ENCODE data around the gene PACS2.
"Not testable (repeated sequence)": the region's sequence is repeated elsewhere in the genome, so short reads cannot be mapped to it uniquely, and the experiment has no call there.

PACS2 gene

DNA sequence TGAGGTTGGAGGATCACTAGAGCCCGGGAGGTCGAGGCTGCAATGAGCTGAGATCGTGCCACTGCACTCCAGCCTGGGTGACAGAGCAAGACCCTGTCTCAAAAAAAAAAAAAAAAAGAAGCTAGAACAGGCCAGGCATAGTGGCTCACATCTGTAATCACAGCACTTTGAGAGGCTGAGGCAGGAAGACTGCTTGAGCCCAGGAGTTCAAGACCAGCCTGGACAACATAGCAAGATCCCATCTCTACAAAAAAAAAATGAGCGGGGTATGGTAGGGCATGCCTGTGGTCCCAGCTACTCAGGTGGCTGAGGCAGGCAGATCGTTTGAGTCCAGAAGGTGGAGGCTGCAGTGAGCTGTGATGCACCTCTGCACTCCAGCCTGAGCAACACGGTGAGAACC, 25.6 kb upstream of the PACS2 start:
- not testable (repeated sequence) for DNase-seq (ENCODE audit: low read depth)

GRCh38 chr14:105290621-105291346, 23.8 kb upstream of the PACS2 start:
- DNase-seq (ENCODE audit: low read depth) = no peak

DNA sequence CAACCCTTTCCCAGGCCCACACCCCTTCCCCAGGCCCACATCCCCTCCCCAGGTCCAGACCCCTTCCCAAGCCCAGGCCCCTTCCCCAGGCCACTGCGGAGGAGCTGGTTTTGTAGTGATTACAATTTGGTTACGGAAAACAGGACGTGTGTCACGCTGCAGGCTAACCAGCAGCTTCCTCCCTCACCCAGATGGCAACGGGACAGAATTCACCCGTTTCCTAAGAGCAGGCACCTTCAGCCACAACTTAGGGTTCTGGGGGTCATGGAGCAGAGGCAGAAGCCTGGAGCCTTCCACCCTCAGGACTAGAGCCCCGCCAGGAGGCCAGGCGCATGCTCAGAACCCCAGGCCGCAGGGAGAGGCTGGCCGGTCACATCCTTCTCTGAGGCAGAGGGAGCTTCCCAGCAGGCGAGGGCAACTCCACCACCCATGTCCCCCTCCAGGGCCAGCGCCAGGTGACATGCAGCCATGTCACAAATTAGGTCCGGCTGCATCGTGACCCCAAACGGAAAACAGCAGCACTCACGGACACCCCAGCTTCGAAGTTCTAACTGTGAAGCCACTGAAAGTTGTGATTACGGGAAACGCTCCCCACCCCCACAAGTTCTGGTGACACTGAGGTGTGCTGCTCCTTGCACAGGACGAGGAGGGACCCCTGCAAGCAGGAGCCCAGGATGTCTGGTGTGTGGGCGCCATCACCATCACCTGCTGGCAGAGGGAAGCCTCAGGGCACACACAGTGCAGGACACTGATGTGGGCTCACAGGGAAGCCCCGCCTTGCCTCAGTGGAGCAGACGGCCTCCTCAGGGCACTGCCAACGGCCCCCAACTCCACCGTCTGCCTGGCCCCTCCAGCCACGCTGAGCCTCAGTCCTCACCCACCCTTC, 21.5 kb upstream of the PACS2 start:
- DNase-seq (ENCODE audit: low read depth) = no peak

DNA sequence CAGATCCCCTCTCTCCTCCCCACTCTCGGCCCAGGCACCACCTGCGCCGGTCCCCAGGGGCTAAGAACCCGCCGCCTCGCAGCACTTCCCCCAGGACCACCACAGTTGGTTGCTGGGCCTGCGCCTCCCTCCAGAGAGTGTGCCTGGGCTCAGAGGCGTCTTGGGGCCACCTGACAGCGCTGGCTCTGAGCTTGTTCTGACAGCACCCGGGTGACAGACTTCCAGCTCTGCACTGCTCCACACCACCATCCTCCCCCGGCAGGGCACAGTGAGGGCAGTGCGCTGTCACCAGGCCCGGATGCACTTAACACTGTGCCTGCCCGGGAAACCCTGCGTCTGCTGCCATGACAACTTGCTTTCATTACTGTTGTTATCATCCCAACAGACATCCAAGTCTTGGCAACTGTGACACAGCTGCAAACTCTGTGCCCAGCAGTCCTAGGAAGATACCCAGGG, 20.4 kb upstream of the PACS2 start:
- DNase-seq (ENCODE audit: low read depth) = no peak

GRCh38 chr14:105297311-105297710, 17.2 kb upstream of the PACS2 start:
- not testable (repeated sequence) for DNase-seq (ENCODE audit: low read depth)

DNA sequence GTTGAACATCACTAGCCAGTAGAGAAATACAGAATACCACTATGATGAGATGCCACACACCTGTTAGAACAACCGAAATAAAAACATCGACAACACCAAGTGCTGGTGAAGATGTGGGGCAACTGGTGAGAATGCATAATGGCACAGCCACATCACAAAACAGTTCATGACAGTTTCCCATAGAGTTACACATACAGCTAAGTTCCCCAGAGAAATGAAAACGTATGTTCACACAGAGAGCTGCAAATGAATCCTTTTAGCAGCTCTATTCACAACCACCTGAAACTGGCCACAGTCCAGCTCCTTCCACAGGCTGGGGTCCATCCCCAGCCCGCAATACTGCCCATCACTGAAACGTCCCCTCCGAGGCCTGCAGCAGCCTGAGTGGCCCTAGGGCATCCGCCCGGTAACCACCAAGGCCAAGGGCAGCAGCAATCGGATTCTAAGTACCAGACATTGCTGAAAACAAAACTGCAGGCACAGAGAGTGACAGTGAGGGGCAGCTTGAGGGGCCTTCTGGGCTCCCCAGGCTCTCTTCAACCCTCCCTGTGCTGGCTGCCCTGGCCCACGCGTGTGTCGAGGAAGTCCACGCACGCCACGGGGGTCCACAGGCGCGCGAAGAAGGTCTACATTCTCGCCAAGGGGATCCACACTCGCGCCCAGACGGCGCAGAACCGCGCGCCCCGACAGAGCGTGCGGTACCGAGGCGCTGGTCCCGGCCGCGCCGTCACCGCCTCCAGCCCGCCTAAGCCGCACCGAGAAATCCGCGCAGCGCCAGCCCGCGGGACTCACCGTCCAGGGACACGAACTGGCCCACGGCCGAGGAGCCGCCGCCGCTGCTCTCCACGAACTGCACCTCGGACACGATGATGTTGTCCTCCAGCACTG, 14.7 kb upstream of the PACS2 start:
- DNase-seq (ENCODE audit: low read depth) = no peak

DNA sequence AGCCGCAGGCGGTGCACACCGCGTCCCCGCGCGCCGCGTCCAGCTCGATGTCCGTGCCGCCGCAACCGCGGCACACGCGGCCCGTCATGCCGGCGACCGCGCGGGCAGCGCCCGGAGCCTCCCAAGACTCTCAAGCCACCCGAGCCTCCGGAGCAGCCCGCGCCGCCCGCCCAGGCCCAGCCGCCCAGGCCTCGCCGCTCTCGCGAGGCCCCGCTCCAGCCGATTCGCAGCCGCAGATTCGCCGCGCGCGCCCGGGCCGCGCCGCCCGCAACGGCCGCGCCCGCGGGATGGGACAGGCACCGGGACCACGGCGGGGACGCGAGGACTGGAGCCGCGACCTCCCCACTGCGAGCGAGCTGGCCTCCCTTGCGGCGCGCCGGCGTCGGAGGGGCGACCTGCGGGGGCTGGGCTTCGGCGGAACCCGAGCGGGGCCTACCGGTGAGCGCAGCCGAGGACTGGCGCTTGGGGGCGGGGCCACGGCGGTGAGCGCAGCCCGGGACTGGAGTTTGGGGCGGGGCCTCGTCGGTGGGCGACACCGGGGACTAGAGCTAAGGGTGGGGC, 13.9 kb upstream of the PACS2 start, which contains the start of gene BRF1:
TSS of gene BRF1 (minus strand) at position 460 of the 561 bp plus-strand sequence. CDS start at position 88, 372 bp downstream.
- DNase-seq (ENCODE audit: low read depth) = peak; percentile 90

- DNase-seq (ENCODE audit: low read depth) = peak; percentile 99
Measured at GRCh38 chr14:105301103-105301914, 13.2 kb upstream of the PACS2 start.

DNA sequence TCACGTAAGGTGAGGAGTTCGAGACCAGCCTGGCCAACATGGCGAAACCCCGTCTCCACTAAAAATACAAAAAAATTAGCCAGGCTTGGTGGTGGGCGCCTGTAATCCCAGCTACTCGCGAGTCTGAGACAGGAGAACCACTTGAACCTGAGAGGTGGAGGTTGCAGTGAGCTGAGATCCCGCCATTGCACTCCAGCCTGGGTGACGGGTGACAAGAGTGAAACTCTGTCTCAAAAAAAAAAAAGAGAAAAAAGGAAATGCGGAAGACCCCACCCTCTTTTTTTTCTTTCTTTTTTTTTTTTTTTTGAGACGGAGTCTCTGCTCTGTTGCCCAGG, 12.7 kb upstream of the PACS2 start:
- not testable (repeated sequence) for DNase-seq (ENCODE audit: low read depth)

DNA sequence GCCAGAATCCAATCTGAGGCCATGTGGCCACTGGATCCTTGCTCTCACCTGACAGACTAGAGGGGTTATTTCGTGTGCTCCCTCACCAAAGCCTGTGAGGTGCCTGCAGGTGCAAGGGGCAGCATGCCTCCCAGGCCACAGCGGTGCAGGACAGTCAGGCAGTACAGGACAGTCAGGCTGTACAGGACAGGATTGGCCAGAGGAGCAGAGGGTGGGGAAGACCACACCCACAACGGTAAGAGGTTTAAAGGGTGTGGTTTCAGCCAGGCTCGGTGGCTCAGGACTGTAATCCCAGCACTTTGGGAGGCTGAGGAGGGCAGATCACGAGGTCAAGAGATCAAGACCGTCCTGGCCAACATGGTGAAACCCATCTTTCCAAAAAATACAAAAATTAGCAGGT, 10.6 kb upstream of the PACS2 start:
- no peak for DNase-seq (ENCODE audit: low read depth)

- DNase-seq (ENCODE audit: low read depth) = no peak
Measured at GRCh38 chr14:105304565-105304964, 10.0 kb upstream of the PACS2 start.

GRCh38 chr14:105305345-105305744, 9.2 kb upstream of the PACS2 start:
- no peak for DNase-seq (ENCODE audit: low read depth)

DNA sequence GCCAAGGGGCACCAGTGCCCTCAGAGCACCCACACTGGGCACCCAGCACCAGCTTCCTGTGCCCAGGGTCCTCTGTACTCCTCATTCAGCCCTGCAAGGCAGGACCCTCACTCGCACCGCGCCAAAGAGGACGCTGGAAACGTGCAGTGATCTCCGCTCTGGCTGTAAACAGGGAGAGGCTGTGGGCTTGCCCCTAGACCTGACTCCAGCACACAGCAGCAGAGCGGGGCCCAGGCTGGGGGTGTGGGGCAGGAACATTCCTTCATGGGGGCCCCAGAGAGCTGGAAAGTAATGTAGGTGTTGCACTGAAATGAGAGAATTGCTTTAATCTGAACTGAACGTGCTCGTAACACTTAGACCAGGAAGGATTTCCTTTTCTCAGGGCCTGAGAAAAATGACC, 8.8 kb upstream of the PACS2 start:
- no peak for DNase-seq (ENCODE audit: low read depth)

- no peak for DNase-seq (ENCODE audit: low read depth)
Measured at GRCh38 chr14:105307052-105307727, 7.4 kb upstream of the PACS2 start.

- no peak for DNase-seq (ENCODE audit: low read depth)
Measured at GRCh38 chr14:105309371-105309770, 5.2 kb upstream of the PACS2 start.

- no peak for DNase-seq (ENCODE audit: low read depth)
Measured at GRCh38 chr14:105311838-105312237, 2.7 kb upstream of the PACS2 start.

GRCh38 chr14:105312973-105313372, 1.6 kb upstream of the PACS2 start:
- no peak for DNase-seq (ENCODE audit: low read depth)

DNA sequence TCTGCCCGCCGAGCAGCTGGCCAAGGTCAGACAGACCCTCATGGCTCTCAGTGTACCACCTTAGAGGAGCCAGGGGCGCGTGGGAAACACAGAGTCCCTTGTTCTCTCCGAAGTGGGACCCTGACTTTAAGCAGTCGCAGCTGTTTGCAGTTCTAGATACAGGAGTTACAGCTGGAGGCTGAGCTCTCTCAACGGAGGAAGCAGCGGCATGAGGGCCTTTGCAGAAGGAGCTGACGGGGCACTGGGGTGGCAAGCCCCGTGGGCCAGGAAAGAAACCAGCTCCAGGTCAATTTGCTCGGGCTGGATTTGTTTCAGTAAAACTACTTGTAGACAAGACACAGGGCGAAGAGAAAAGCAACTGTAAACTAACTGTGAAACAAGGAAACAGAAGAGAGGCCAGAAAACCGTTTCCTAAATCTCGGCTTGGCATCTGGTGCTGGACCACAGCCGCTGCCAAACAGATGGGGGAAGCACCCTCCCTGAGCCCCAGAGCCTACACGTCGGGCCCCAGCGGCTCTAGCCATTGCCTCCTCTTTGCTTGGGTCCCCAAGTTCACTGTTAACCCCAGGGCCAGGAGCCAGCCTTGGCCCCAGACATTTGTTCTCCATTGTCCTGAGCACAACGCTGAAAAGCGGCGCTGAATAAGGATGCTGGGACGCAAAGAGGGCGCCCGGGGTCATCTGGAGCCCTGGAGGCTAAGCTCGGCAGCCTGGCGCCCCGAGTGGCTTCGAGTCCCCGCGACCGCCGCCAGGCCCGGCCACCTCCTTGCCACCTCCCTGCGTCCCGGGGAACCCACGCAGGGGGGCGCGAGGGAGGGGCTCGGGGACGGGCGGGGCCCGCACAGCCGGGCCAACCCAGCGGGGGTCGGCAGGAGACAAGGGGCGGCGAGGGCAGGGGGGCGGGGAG, 914 bp upstream of the PACS2 start:
- no peak for DNase-seq (ENCODE audit: low read depth)

DNA sequence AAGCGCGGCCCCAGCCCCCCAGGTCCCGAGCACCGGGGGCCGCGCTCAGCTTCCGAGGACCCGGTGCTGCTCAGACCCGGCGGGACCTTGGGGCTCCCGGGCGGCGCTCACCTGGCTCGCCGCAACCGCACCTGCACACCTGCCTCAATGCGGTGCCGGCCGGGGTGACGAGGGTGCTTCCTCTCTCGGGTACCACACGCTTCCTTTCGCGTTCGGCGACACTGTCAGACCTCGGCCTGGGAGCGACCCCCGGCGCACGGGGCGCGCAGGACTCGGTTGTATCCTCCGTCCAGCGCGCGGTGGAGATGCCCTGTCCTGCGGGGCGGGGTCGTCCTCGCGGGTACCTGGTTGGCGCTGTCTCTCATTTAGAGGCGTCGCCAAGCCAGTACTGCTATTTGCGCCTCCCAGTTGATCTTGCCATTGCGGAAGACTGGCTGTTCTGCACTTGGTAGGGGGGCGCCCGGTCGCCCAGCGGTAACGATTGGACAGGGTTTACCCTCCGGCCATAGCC, 718 bp downstream of the PACS2 start:
- DNase-seq (ENCODE audit: low read depth) = no peak

All from stimulated activated CD8-positive, alpha-beta memory T cell treated with anti-CD3 and anti-CD28 coated beads, Interleukin-15, amount 100 ng/mL, for 24 hours (primary cell).